ENCODE data around the gene PAX2.
A peak's percentile ranks its signal among the peaks of the same experiment; 100 is the strongest.

The PAX2 gene

GRCh38 chr10:100824886-100825285, 79.5 kb downstream of the PAX2 start:
- no peak overlapping the region for H3K4me2 ChIP-seq
- no peak overlapping the region for H3K4me3 ChIP-seq
- no peak for TF ChIP-seq Cebpa-rat (IDR thresholded peaks at IDR 0.05)
- H4K20me1 ChIP-seq, result peaks cover 30% of the 10 kb centered on the region; the same call in 1 of the 2 replicates
- H3K36me3 ChIP-seq, result no peaks in the 10 kb centered on the region
- H3K9me3 ChIP-seq, result peaks cover 30% of the 10 kb centered on the region
- H3K4me1 ChIP-seq, result peaks cover 22% of the 10 kb centered on the region; the same call in 1 of the 2 replicates
- no peak overlapping the region for H3K9ac ChIP-seq
- peaks cover 62% of the 10 kb centered on the region for H3K27me3 ChIP-seq
- H3K27ac ChIP-seq, result no peak overlapping the region

GRCh38 chr10:100825325-100825875, 80.0 kb downstream of the PAX2 start:
- Histone ChIP-seq H3K27me3 (peaks cover 68% of the 10 kb centered on the region), H3K4me2 (peak overlapping the region; percentile 33; the same call in 1 of the 2 replicates), H4K20me1 (peaks cover 34% of the 10 kb centered on the region; the same call in 1 of the 2 replicates), H3K4me1 (peaks cover 22% of the 10 kb centered on the region; the same call in 1 of the 2 replicates), H3K27ac (no peak overlapping the region), H3K36me3 (no peaks in the 10 kb centered on the region), H3K4me3 (no peak overlapping the region), H3K9ac (no peak overlapping the region), H3K9me3 (peaks cover 35% of the 10 kb centered on the region)
- no peak for TF ChIP-seq Cebpa-rat (IDR thresholded peaks at IDR 0.05)

- no peak overlapping the region for H3K4me3 ChIP-seq
- TF ChIP-seq Cebpa-rat (IDR thresholded peaks at IDR 0.05), result no peak
- peaks cover 37% of the 10 kb centered on the region for H3K9me3 ChIP-seq
- H3K36me3 ChIP-seq, result no peaks in the 10 kb centered on the region
- H3K9ac ChIP-seq, result no peak overlapping the region
- H4K20me1 ChIP-seq, result peaks cover 34% of the 10 kb centered on the region; the same call in 1 of the 2 replicates
- H3K4me2 ChIP-seq, result peak overlapping the region; percentile 33; the same call in 1 of the 2 replicates
- peaks cover 75% of the 10 kb centered on the region for H3K27me3 ChIP-seq
- H3K4me1 ChIP-seq, result peaks cover 22% of the 10 kb centered on the region; the same call in 1 of the 2 replicates
- no peak overlapping the region for H3K27ac ChIP-seq
Observed at GRCh38 chr10:100826031-100826651, 80.8 kb downstream of the PAX2 start.

- no peak overlapping the region for H3K27ac ChIP-seq
- H3K4me2 ChIP-seq, result peak overlapping the region; percentile 30; the same call in 1 of the 2 replicates
- H3K27me3 ChIP-seq, result peaks cover 80% of the 10 kb centered on the region
Observed at GRCh38 chr10:100826661-100826982, 81.2 kb downstream of the PAX2 start.

GRCh38 chr10:100826983-100827818, 81.8 kb downstream of the PAX2 start:
- Histone ChIP-seq H3K4me3 (peak overlapping the region; percentile 42), H3K4me2 (peak overlapping the region; percentile 30; the same call in 1 of the 2 replicates), H3K4me1 (peaks cover 22% of the 10 kb centered on the region; the same call in 1 of the 2 replicates), H4K20me1 (peaks cover 34% of the 10 kb centered on the region; the same call in 1 of the 2 replicates), H3K9me3 (peaks cover 37% of the 10 kb centered on the region), H3K36me3 (no peaks in the 10 kb centered on the region), H3K27me3 (peaks cover 86% of the 10 kb centered on the region), H3K9ac (no peak overlapping the region), H3K27ac (no peak overlapping the region)
- no peak for TF ChIP-seq Cebpa-rat (IDR thresholded peaks at IDR 0.05)

More at GRCh38 chr10:100826661-100826982, 81.2 kb downstream of the PAX2 start:
- Histone ChIP-seq H4K20me1 (peaks cover 34% of the 10 kb centered on the region; the same call in 1 of the 2 replicates), H3K9me3 (peaks cover 37% of the 10 kb centered on the region), H3K9ac (no peak overlapping the region), H3K36me3 (no peaks in the 10 kb centered on the region), H3K4me1 (peaks cover 22% of the 10 kb centered on the region; the same call in 1 of the 2 replicates), H3K4me3 (0 out of 2 replicates have a peak overlapping the region, but pooled peaks have one; percentile 42)
- no peak for TF ChIP-seq Cebpa-rat (IDR thresholded peaks at IDR 0.05)

- Histone ChIP-seq H3K4me3 (0 out of 2 replicates have a peak overlapping the region, but pooled peaks have one; percentile 39), H3K27me3 (peaks cover 94% of the 10 kb centered on the region), H3K36me3 (no peaks in the 10 kb centered on the region), H4K20me1 (peaks cover 34% of the 10 kb centered on the region; the same call in 1 of the 2 replicates), H3K9me3 (peaks cover 37% of the 10 kb centered on the region), H3K4me1 (peaks cover 22% of the 10 kb centered on the region; the same call in 1 of the 2 replicates), H3K9ac (no peak overlapping the region), H3K4me2 (peak overlapping the region; percentile 26; the same call in 1 of the 2 replicates), H3K27ac (no peak overlapping the region)
- TF ChIP-seq Cebpa-rat (IDR thresholded peaks at IDR 0.05), result no peak
Observed at GRCh38 chr10:100827819-100828737, 82.7 kb downstream of the PAX2 start.

GRCh38 chr10:100828738-100829096, 83.3 kb downstream of the PAX2 start:
- peaks cover 100% of the 10 kb centered on the region for H3K27me3 ChIP-seq
- H3K9ac ChIP-seq, result no peak overlapping the region
- 0 out of 2 replicates have a peak overlapping the region, but pooled peaks have one; percentile 39 for H3K4me3 ChIP-seq
- H3K4me1 ChIP-seq, result peaks cover 22% of the 10 kb centered on the region; the same call in 1 of the 2 replicates
- no peak overlapping the region for H3K27ac ChIP-seq
- H4K20me1 ChIP-seq, result peaks cover 34% of the 10 kb centered on the region; the same call in 1 of the 2 replicates
- peak overlapping the region; percentile 29 for H3K4me2 ChIP-seq
- H3K9me3 ChIP-seq, result peaks cover 37% of the 10 kb centered on the region
- H3K36me3 ChIP-seq, result no peaks in the 10 kb centered on the region
- no peak for TF ChIP-seq Cebpa-rat (IDR thresholded peaks at IDR 0.05)

GRCh38 chr10:100829097-100829870, 83.9 kb downstream of the PAX2 start:
- peak overlapping the region; percentile 29 for H3K4me2 ChIP-seq
- H4K20me1 ChIP-seq, result peaks cover 34% of the 10 kb centered on the region; the same call in 1 of the 2 replicates
- H3K4me3 ChIP-seq, result no peak overlapping the region
- H3K27ac ChIP-seq, result no peak overlapping the region
- no peak for TF ChIP-seq Cebpa-rat (IDR thresholded peaks at IDR 0.05)
- no peaks in the 10 kb centered on the region for H3K36me3 ChIP-seq
- peaks cover 37% of the 10 kb centered on the region for H3K9me3 ChIP-seq
- H3K27me3 ChIP-seq, result peaks cover 97% of the 10 kb centered on the region
- peaks cover 22% of the 10 kb centered on the region; the same call in 1 of the 2 replicates for H3K4me1 ChIP-seq
- no peak overlapping the region for H3K9ac ChIP-seq

Measured in BLaER1 (cell line).